Type B pancreatic cell (in vitro differentiated cells): Measurements from ENCODE around the gene CHPT1. TPM values are rescaled to one million over a fixed set of nuclear protein-coding genes. Genes with fewer than 3 reads are reported as not detected.

Experiments used
- DNase-seq: peaks from one replicate; pipeline ENCODE4 v3.0.0; 2021; ENCODE audit warnings: mixed read lengths; ENCODE audit not compliant: unreplicated experiment; ENCODE audit errors: extremely low spot score
- H3K27ac Mint-ChIP-seq: 2 replicates; pipeline ENCODE4 v1.8.0; 2021; ENCODE audit warnings: mild to moderate bottlenecking, mixed read lengths
- H3K27me3 Mint-ChIP-seq: 2 replicates; pipeline ENCODE4 v1.8.0; 2021; ENCODE audit warnings: mixed read lengths
- H3K36me3 Mint-ChIP-seq: 2 replicates; pipeline ENCODE4 v1.8.0; 2021; ENCODE audit warnings: mixed read lengths
- H3K4me1 Mint-ChIP-seq: one replicate; pipeline ENCODE4 v1.8.0; 2021; ENCODE audit warnings: mixed read lengths; ENCODE audit not compliant: unreplicated experiment
- H3K4me3 Mint-ChIP-seq: 2 replicates; pipeline ENCODE4 v1.8.0; 2021; ENCODE audit warnings: mild to moderate bottlenecking, mixed read lengths
- H3K9me3 Mint-ChIP-seq: 2 replicates; pipeline ENCODE4 v1.8.0; 2021; ENCODE audit warnings: mixed read lengths
- total RNA-seq: library from RNA; stranded (reverse); gene quantifications from 2 replicates; pipeline ENCODE4 v1.2.1, GENCODE V29; 2021; ENCODE audit warnings: low replicate concordance
- TF ChIP-seq, protein P1 (sequence below): fragments of 200-600 bp; sonication (generic); conservative IDR thresholded peaks from 2 replicates; pipeline ENCODE4 v1.5.0; 2021; ENCODE audit warnings: antibody characterized with exemption, mild to moderate bottlenecking

Gene CHPT1
- total RNA-seq, 1 donor from 2014 or later, result 35.2 TPM

DNA sequence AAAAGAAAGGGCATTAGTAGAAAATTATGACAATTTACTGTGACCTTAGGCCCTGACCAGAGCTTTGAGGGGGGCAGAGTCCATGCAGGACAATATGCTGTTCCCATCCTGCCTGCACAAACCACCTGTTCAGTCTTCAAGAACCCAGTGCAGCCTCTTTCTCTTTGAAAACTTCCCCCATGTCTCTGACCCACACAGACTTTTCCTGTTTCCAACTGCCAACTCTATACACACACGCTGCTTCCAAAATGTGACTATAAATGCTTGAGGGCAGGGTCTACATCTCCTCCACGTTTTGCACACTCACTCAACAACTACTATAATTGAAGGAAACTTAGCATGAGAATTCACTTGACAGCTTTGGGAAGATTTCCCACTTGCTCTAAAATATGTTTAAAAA, 78.4 kb downstream of the CHPT1 start:
- no peak overlapping the region for H3K4me3 Mint-ChIP-seq
- no peaks in the 10 kb centered on the region for H3K4me1 Mint-ChIP-seq
- DNase-seq, result no peak
- H3K27me3 Mint-ChIP-seq, result no peaks in the 10 kb centered on the region
- no peak overlapping the region for H3K27ac Mint-ChIP-seq
- no peaks in the 10 kb centered on the region for H3K9me3 Mint-ChIP-seq
- peaks cover 6% of the 10 kb centered on the region for H3K36me3 Mint-ChIP-seq
- TF ChIP-seq, protein P1, sequence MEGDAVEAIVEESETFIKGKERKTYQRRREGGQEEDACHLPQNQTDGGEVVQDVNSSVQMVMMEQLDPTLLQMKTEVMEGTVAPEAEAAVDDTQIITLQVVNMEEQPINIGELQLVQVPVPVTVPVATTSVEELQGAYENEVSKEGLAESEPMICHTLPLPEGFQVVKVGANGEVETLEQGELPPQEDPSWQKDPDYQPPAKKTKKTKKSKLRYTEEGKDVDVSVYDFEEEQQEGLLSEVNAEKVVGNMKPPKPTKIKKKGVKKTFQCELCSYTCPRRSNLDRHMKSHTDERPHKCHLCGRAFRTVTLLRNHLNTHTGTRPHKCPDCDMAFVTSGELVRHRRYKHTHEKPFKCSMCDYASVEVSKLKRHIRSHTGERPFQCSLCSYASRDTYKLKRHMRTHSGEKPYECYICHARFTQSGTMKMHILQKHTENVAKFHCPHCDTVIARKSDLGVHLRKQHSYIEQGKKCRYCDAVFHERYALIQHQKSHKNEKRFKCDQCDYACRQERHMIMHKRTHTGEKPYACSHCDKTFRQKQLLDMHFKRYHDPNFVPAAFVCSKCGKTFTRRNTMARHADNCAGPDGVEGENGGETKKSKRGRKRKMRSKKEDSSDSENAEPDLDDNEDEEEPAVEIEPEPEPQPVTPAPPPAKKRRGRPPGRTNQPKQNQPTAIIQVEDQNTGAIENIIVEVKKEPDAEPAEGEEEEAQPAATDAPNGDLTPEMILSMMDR, result no peak

DNA sequence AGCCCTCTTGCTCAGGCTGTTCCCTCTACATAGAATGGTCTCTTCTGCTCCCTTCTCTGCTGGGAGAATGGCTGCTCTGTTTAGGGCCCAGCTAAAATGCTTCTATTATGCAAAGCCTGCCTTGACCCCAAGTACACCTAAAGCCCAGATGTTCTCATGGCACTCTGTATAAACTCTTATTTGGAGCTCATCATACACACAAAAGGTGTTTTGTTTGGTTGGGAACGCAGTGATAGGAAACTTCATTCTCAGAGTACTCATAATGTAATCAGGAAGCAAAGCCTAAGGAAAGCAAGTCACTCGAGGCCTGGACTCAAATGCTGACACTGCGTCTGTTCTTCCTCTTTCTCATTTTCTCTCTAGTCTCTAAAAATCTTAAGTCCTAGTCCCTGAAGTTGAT, 80.0 kb downstream of the CHPT1 start:
- peak overlapping the region; percentile 26 for H3K27ac Mint-ChIP-seq
- peaks cover 2% of the 10 kb centered on the region for H3K4me1 Mint-ChIP-seq
- no peak for DNase-seq
- H3K36me3 Mint-ChIP-seq, result peaks cover 7% of the 10 kb centered on the region
- no peaks in the 10 kb centered on the region for H3K27me3 Mint-ChIP-seq
- TF ChIP-seq, protein P1, result no peak
- H3K9me3 Mint-ChIP-seq, result no peaks in the 10 kb centered on the region
- no peak overlapping the region for H3K4me3 Mint-ChIP-seq

GRCh38 chr12:101777978-101778377, 80.5 kb downstream of the CHPT1 start:
- no peaks in the 10 kb centered on the region for H3K9me3 Mint-ChIP-seq
- H3K4me3 Mint-ChIP-seq, result no peak overlapping the region
- DNase-seq, result no peak
- TF ChIP-seq, protein P1, result no peak
- no peak overlapping the region for H3K27ac Mint-ChIP-seq
- peaks cover 6% of the 10 kb centered on the region for H3K4me1 Mint-ChIP-seq
- no peaks in the 10 kb centered on the region for H3K27me3 Mint-ChIP-seq
- peaks cover 11% of the 10 kb centered on the region for H3K36me3 Mint-ChIP-seq

Other genes with a start within 250 kb of the CHPT1 start
- gene SPIC, start 222.3 kb upstream of the CHPT1 start, total RNA-seq, result not detected in 2 replicates
- 5.2 and 18.0 TPM in 2 replicates for gene MYBPC1, start 102.7 kb upstream of the CHPT1 start, total RNA-seq
- gene SYCP3, start 41.8 kb downstream of the CHPT1 start, total RNA-seq, result 0.07 TPM in 1 of 2 replicates, not detected in the other
- gene GNPTAB, start 133.3 kb downstream of the CHPT1 start, total RNA-seq, result 29.4 and 39.0 TPM in 2 replicates
- gene DRAM1, start 179.9 kb downstream of the CHPT1 start, total RNA-seq, result 12.5 and 20.6 TPM in 2 replicates